ENCODE measurements around the gene ADGRG7.

The ADGRG7 gene

DNA sequence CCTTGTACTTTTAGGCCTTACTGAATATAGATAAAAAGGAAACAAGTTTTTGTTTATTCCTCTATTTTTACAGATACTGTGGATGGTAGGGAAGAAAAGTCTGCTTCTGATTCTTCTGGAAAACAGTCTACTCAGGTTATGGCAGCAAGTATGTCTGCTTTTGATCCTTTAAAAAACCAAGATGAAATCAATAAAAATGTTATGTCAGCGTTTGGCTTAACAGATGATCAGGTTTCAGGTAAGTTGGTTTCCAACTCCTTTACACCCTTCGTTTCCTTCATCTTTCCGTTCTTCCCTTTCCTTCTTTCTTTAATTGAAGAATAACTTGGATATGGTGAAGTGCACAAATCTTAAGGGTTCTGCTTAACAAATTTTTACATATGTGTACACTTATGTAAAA lies 123.0 kb downstream of the ADGRG7 start:
- H3K4me3 ChIP-seq (ENCODE audit: low read depth, low read length) = no peak overlapping the region

- H3K4me3 ChIP-seq (ENCODE audit: low read depth, low read length) = no peak overlapping the region
Observed at GRCh38 chr3:100737334-100737733, 127.9 kb downstream of the ADGRG7 start.

DNA sequence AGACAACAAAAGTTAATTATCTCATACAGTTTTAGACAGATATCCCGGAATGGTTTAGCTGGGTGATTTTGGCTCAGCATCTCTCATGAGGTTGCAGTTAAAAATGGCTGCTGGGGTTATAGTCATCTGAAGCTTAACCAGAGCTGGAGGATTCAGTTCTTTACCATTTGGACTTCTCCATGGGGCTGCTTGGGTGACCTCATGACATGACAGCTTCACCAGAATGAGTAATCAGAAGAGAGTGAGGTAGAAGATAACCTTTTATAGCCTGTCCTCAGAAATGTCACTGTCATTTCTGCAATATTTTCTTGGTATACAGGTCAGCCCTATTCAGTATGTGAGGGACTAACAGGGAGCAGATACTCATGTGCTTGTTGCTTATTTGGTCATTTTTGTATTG lies 130.8 kb downstream of the ADGRG7 start:
- H3K4me3 ChIP-seq (ENCODE audit: low read depth, low read length) = no peak overlapping the region

GRCh38 chr3:100743535-100743934 lies 134.1 kb downstream of the ADGRG7 start:
- H3K4me3 ChIP-seq (ENCODE audit: low read depth, low read length) = no peak overlapping the region

GRCh38 chr3:100744671-100745070 lies 135.3 kb downstream of the ADGRG7 start:
- no peak overlapping the region for H3K4me3 ChIP-seq (ENCODE audit: low read depth, low read length)

Data from iPS-11a (cell line).